ENCODE measurements around the gene ANO1. TPM values are rescaled to one million over a fixed set of nuclear protein-coding genes. Genes with fewer than 3 reads are reported as not detected.

The ANO1 gene
- total RNA-seq, 1 donor from 2014 or later, result 3.8 TPM

GRCh38 chr11:70076461-70076931, 1.6 kb upstream of the ANO1 start:
- H3K27ac Mint-ChIP-seq (ENCODE audit: unreplicated experiment), result no peak overlapping the region
- no peaks in the 10 kb centered on the region for H3K36me3 Mint-ChIP-seq (ENCODE audit: low read depth, unreplicated experiment)
- no peaks in the 10 kb centered on the region for H3K9me3 Mint-ChIP-seq (ENCODE audit: unreplicated experiment)
- peaks cover 22% of the 10 kb centered on the region for H3K4me1 Mint-ChIP-seq (ENCODE audit: unreplicated experiment)
- no peak overlapping the region for H3K4me3 Mint-ChIP-seq (ENCODE audit: unreplicated experiment)
- peaks cover 20% of the 10 kb centered on the region for H3K27me3 Mint-ChIP-seq (ENCODE audit: unreplicated experiment)
- TF ChIP-seq, protein P1, sequence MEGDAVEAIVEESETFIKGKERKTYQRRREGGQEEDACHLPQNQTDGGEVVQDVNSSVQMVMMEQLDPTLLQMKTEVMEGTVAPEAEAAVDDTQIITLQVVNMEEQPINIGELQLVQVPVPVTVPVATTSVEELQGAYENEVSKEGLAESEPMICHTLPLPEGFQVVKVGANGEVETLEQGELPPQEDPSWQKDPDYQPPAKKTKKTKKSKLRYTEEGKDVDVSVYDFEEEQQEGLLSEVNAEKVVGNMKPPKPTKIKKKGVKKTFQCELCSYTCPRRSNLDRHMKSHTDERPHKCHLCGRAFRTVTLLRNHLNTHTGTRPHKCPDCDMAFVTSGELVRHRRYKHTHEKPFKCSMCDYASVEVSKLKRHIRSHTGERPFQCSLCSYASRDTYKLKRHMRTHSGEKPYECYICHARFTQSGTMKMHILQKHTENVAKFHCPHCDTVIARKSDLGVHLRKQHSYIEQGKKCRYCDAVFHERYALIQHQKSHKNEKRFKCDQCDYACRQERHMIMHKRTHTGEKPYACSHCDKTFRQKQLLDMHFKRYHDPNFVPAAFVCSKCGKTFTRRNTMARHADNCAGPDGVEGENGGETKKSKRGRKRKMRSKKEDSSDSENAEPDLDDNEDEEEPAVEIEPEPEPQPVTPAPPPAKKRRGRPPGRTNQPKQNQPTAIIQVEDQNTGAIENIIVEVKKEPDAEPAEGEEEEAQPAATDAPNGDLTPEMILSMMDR (IDR thresholded peaks at IDR 0.05; ENCODE audit: unreplicated experiment), result no peak
- no peak for DNase-seq (ENCODE audit: low spot score)

- Mint-ChIP-seq H3K9me3 (ENCODE audit: unreplicated experiment) (no peaks in the 10 kb centered on the region), H3K36me3 (ENCODE audit: low read depth, unreplicated experiment) (no peaks in the 10 kb centered on the region), H3K4me1 (ENCODE audit: unreplicated experiment) (peaks cover 14% of the 10 kb centered on the region), H3K27me3 (ENCODE audit: unreplicated experiment) (peaks cover 15% of the 10 kb centered on the region), H3K4me3 (ENCODE audit: unreplicated experiment) (no peak overlapping the region), H3K27ac (ENCODE audit: unreplicated experiment) (no peak overlapping the region)
- DNase-seq (ENCODE audit: low spot score), result no peak
- TF ChIP-seq, protein P1 (IDR thresholded peaks at IDR 0.05; ENCODE audit: unreplicated experiment), result no peak
Observed at GRCh38 chr11:70077411-70078094, 564 bp upstream of the ANO1 start.

- H3K27me3 Mint-ChIP-seq (ENCODE audit: unreplicated experiment), result peaks cover 17% of the 10 kb centered on the region
- no peaks in the 10 kb centered on the region for H3K9me3 Mint-ChIP-seq (ENCODE audit: unreplicated experiment)
- H3K4me1 Mint-ChIP-seq (ENCODE audit: unreplicated experiment), result peaks cover 1% of the 10 kb centered on the region
- no peaks in the 10 kb centered on the region for H3K36me3 Mint-ChIP-seq (ENCODE audit: low read depth, unreplicated experiment)
- H3K27ac Mint-ChIP-seq (ENCODE audit: unreplicated experiment), result no peak overlapping the region
- H3K4me3 Mint-ChIP-seq (ENCODE audit: unreplicated experiment), result no peak overlapping the region
- TF ChIP-seq, protein P1 (IDR thresholded peaks at IDR 0.05; ENCODE audit: unreplicated experiment), result no peak
- DNase-seq (ENCODE audit: low spot score), result no peak
Observed at GRCh38 chr11:70078781-70079616, 882 bp downstream of the ANO1 start.

GRCh38 chr11:70079691-70080090, 1.6 kb downstream of the ANO1 start:
- Mint-ChIP-seq H3K27me3 (ENCODE audit: unreplicated experiment) (peaks cover 16% of the 10 kb centered on the region), H3K4me1 (ENCODE audit: unreplicated experiment) (no peaks in the 10 kb centered on the region), H3K4me3 (ENCODE audit: unreplicated experiment) (no peak overlapping the region), H3K36me3 (ENCODE audit: low read depth, unreplicated experiment) (no peaks in the 10 kb centered on the region), H3K27ac (ENCODE audit: unreplicated experiment) (no peak overlapping the region), H3K9me3 (ENCODE audit: unreplicated experiment) (no peaks in the 10 kb centered on the region)
- TF ChIP-seq, protein P1 (IDR thresholded peaks at IDR 0.05; ENCODE audit: unreplicated experiment), result no peak
- DNase-seq (ENCODE audit: low spot score), result no peak

GRCh38 chr11:70080763-70081162, 2.6 kb downstream of the ANO1 start:
- Mint-ChIP-seq H3K9me3 (ENCODE audit: unreplicated experiment) (no peaks in the 10 kb centered on the region), H3K36me3 (ENCODE audit: low read depth, unreplicated experiment) (no peaks in the 10 kb centered on the region), H3K4me3 (ENCODE audit: unreplicated experiment) (no peak overlapping the region), H3K4me1 (ENCODE audit: unreplicated experiment) (no peaks in the 10 kb centered on the region), H3K27me3 (ENCODE audit: unreplicated experiment) (peaks cover 11% of the 10 kb centered on the region), H3K27ac (ENCODE audit: unreplicated experiment) (no peak overlapping the region)
- no peak for DNase-seq (ENCODE audit: low spot score)
- TF ChIP-seq, protein P1 (IDR thresholded peaks at IDR 0.05; ENCODE audit: unreplicated experiment), result no peak

Measured in endothelial cell (in vitro differentiated cells).